IMR-90 (cell line): ENCODE results near the gene KIAA1614. TPM values are rescaled to one million over a fixed set of nuclear protein-coding genes. Genes with fewer than 3 reads are reported as not detected.

Source experiments
- ATAC-seq: fragments of 200-7000 bp; cut with Tn5 transposase; 2 replicates; pipeline ENCODE4 v1.9.1; 2020; ENCODE audit warnings: low read depth, mild to moderate bottlenecking, moderate library complexity
- BruUV-seq: library from RNA; stranded (reverse); fragments of 400-500 nt; replicated peaks from 2 replicates; lab custom pipeline; 2021; lab: Mats Ljungman, UMichigan
- CTCF ChIA-PET: fragments of 300-600 bp; formaldehyde crosslinking; extraction: SDS; loops from one replicate; lab custom pipeline; 2021; ENCODE audit warnings: antibody characterized with exemption; lab: Yijun Ruan, JAX
- POLR2A ChIA-PET: fragments of 300-600 bp; sonication (Branson Sonifier 250); formaldehyde crosslinking; loops from one replicate; lab custom pipeline; 2022; ENCODE audit warnings: antibody characterized with exemption; ENCODE audit not compliant: unreplicated experiment; lab: Charles Lee
- DNase-seq: peaks from one replicate; pipeline ENCODE4 v3.0.0; 2013
- H2AFZ ChIP-seq: replicated peaks from 2 replicates; pipeline ENCODE3; 2013; ENCODE audit warnings: low read length, mild to moderate bottlenecking; ENCODE audit not compliant: poor library complexity
- H2AK5ac ChIP-seq: 2 replicates; pipeline ENCODE4 v1.6.1; 2013; ENCODE audit warnings: low read depth, low read length, inconsistent platforms
- H2AK9ac ChIP-seq: replicated peaks from 2 replicates; pipeline ENCODE3; 2013; ENCODE audit warnings: mild to moderate bottlenecking, low read depth, low read length, moderate library complexity; ENCODE audit not compliant: poor library complexity
- H2BK120ac ChIP-seq: 2 replicates; pipeline ENCODE4 v1.6.1; 2013; ENCODE audit warnings: low read depth, low read length, inconsistent platforms
- H2BK15ac ChIP-seq: 3 replicates; pipeline ENCODE4 v1.6.1; 2013; ENCODE audit warnings: low read depth, low read length, inconsistent platforms
- H2BK20ac ChIP-seq: 2 replicates; pipeline ENCODE4 v1.6.1; 2013; ENCODE audit warnings: low read depth, mild to moderate bottlenecking, inconsistent platforms, low read length, moderate library complexity
- H2BK5ac ChIP-seq: 2 replicates; pipeline ENCODE4 v1.6.1; 2013; ENCODE audit warnings: mild to moderate bottlenecking, low read depth, low read length, inconsistent platforms; ENCODE audit not compliant: poor library complexity, severe bottlenecking
- H3K14ac ChIP-seq: replicated peaks from 2 replicates; pipeline ENCODE4 v1.6.1; 2013; ENCODE audit warnings: low read depth, low read length, inconsistent platforms
- H3K18ac ChIP-seq: 2 replicates; pipeline ENCODE4 v1.6.1; 2013; ENCODE audit warnings: low read depth, low read length, control low read depth
- H3K23ac ChIP-seq: 2 replicates; pipeline ENCODE4 v1.6.1; 2013; ENCODE audit warnings: low read depth, low read length, inconsistent platforms
- H3K27ac ChIP-seq: 2 replicates; pipeline ENCODE4 v1.5.1; 2013; ENCODE audit warnings: mild to moderate bottlenecking, control low read depth, low read length; ENCODE audit not compliant: insufficient read depth
- H3K27me3 ChIP-seq: 2 replicates; pipeline ENCODE4 v1.6.1; 2013; ENCODE audit warnings: low read length; ENCODE audit not compliant: control insufficient read depth, insufficient read depth
- H3K36me3 ChIP-seq: 2 replicates; pipeline ENCODE4 v1.6.1; 2013; ENCODE audit warnings: low read length, mixed read lengths; ENCODE audit not compliant: control insufficient read depth, insufficient read depth
- H3K4ac ChIP-seq: 2 replicates; pipeline ENCODE4 v1.6.1; 2013; ENCODE audit warnings: low read depth, low read length, inconsistent platforms
- H3K4me1 ChIP-seq: 2 replicates; pipeline ENCODE4 v1.6.1; 2013; ENCODE audit warnings: low read length, mixed read lengths; ENCODE audit not compliant: control insufficient read depth, insufficient read depth
- H3K4me2 ChIP-seq: 2 replicates; pipeline ENCODE4 v1.6.1; 2013; ENCODE audit warnings: low read depth, mild to moderate bottlenecking, control low read depth, low read length, moderate library complexity
- H3K4me3 ChIP-seq: 2 replicates; pipeline ENCODE4 v1.5.1; 2013; ENCODE audit warnings: low read depth, mild to moderate bottlenecking, control low read depth, low read length, moderate library complexity; ENCODE audit not compliant: insufficient read depth
- H3K56ac ChIP-seq: 2 replicates; pipeline ENCODE4 v1.6.1; 2013; ENCODE audit warnings: low read length, inconsistent platforms; ENCODE audit not compliant: insufficient read depth; ENCODE audit errors: extremely low read depth
- H3K79me1 ChIP-seq, 2 experiments: 2 replicates each; pipeline ENCODE4 v1.6.1; 2013; ENCODE audit warnings: low read length in 2 of 2, inconsistent platforms in 1 of 2, low read depth in 1 of 2
- H3K9ac ChIP-seq: 2 replicates; pipeline ENCODE4 v1.6.1; 2013; ENCODE audit warnings: low read depth, low read length, control low read depth
- H3K9me1 ChIP-seq: 2 replicates; pipeline ENCODE4 v1.6.1; 2013; ENCODE audit warnings: low read length, inconsistent platforms; ENCODE audit not compliant: insufficient read depth
- H3K9me3 ChIP-seq: 2 replicates; pipeline ENCODE4 v1.6.1; 2013; ENCODE audit warnings: low read length; ENCODE audit not compliant: control insufficient read depth, insufficient read depth
- H4K20me1 ChIP-seq: 2 replicates; pipeline ENCODE4 v1.6.1; 2013; ENCODE audit warnings: low read length, inconsistent platforms; ENCODE audit not compliant: insufficient read depth
- H4K5ac ChIP-seq: 2 replicates; pipeline ENCODE4 v1.6.1; 2013; ENCODE audit warnings: mild to moderate bottlenecking, low read depth, low read length, control low read depth
- H4K8ac ChIP-seq, 2 experiments: 2 replicates each; pipeline ENCODE4 v1.6.1; 2013; ENCODE audit warnings: low read depth in 2 of 2, low read length in 2 of 2, control low read depth in 1 of 2, inconsistent platforms in 1 of 2
- H4K91ac ChIP-seq: 2 replicates; pipeline ENCODE4 v1.6.1; 2013; ENCODE audit warnings: low read depth, low read length, inconsistent platforms; ENCODE audit not compliant: insufficient read depth
- BHLHE40 ChIP-seq: fragments of 150-350 bp; IDR thresholded peaks from 2 replicates; pipeline ENCODE4 v1.6.1; 2016; ENCODE audit warnings: mild to moderate bottlenecking, low read depth, low read length
- CEBPB ChIP-seq: IDR thresholded peaks from 2 replicates; pipeline ENCODE4 v1.6.1; 2012; ENCODE audit warnings: low read depth, low read length, improper control_type of control experiment
- MXI1 ChIP-seq: IDR thresholded peaks from 2 replicates; pipeline ENCODE4 v1.6.1; 2012; ENCODE audit warnings: low read depth, mild to moderate bottlenecking, low read length, moderate library complexity, borderline replicate concordance
- NFE2L2 ChIP-seq: fragments of 150-350 bp; IDR thresholded peaks from 2 replicates; pipeline ENCODE4 v1.6.1; 2016; ENCODE audit warnings: low read depth, mild to moderate bottlenecking, low read length
- WGBS, 2 experiments: methylation state at CpG; one replicate each; pipeline versions ENCODE4 v1.1.5 to v1.1.7; 2013; ENCODE audit warnings: missing lambda C conversion rate in 2 of 2; ENCODE audit not compliant: insufficient read length in 1 of 2; ENCODE audit errors: extremely low coverage in 2 of 2; 5-methylcytosine and 5-hydroxymethylcytosine counted together
- dilution Hi-C: fragments of 300-500 bp; cut with HindIII; formaldehyde crosslinking; loops from one replicate; pipeline ENCODE4 v1.14.3; 2018; ENCODE audit warnings: low sequenced_read_pairs; ENCODE audit not compliant: unreplicated experiment
- in situ Hi-C: fragments of 300-500 bp; cut with MboI; formaldehyde crosslinking; loops from 3 replicates; pipeline ENCODE4 v1.14.3; 2019; ENCODE audit warnings: low sequenced_read_pairs, inconsistent platforms, mixed read lengths
- intact Hi-C: fragments of 100-400 bp; cut with micrococcal nuclease; formaldehyde crosslinking; loops from 2 replicates; pipeline ENCODE4 v1.10.0; 2022
- polyA plus RNA-seq, 3 experiments: library from polyadenylated mRNA; depleted of rRNA; stranded (reverse); fragments of >200 nt; gene quantifications; 2 replicates each; pipeline ENCODE4 v1.2.3, GENCODE V29; 2012; ENCODE audit warnings: low replicate concordance in 1 of 3
- total RNA-seq: library from RNA; depleted of rRNA; stranded (reverse); fragments of >200 nt; gene quantifications from 2 replicates; pipeline ENCODE4 v1.2.3, GENCODE V29; 2012

KIAA1614 gene
- total and polyA plus RNA-seq, 2 of the 4 experiments (the other 2 are of a cell fraction), result 1.8 to 3.5 TPM

- TF ChIP-seq NFE2L2 (no peak), BHLHE40 (no peak)
Measured at GRCh38 chr1:180953291-180954004, 40.8 kb downstream of the KIAA1614 start (continued).

DNA sequence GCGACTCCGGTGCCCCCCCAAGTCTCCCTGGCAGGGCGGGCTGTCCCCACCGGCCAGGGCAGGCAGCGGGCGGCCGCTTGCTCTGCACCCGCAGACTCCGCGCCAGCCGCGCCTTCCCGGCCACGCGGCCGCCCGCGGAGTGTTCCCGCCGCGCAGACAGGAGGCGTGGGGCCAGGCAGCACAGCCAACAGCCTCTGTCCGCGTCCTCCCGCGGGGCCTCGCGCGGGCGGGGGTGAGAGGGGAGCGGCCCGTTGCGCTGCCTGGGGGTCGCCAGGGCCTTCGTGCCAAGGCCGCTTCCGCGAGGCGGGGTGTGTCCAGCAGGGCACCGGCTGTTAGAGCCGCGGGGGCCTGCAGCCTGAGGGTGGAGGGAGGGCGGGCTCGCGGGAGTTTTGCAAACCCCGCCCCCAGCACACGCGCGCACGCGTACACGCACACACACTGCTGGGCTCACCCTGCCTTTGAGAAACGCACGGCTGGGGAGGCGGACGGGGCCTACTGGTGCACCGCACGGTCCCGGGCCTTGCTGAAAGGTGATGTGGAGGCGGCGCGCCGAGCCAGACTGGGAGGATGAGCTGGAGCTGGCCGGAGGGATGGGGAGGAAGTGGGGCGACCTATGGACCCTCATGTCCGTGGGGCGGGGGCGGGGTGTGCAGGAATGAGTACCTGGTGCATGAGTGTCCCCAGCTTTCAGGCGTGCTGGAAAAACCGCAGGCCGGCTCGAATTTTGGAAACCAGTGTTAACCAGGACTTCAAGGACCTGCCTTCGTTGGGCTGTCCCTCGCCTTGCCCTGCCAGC, 41.5 kb downstream of the KIAA1614 start:
- H2AFZ ChIP-seq, result peak overlapping the region; percentile 89
- no peak overlapping the region for H2BK20ac ChIP-seq
- no peak overlapping the region for H2BK15ac ChIP-seq
- peaks cover 10 to 26% of the 10 kb centered on the region in 2 experiments for H3K79me1 ChIP-seq
- ChIA-PET POLR2A (no interaction called here), CTCF (interaction anchor here (1.3 kb wide), 1 partner anchor 8 kb away, joined by 3 read pairs; no protein-coding TSS in a partner anchor)
- no peak overlapping the region; the same call in 1 of the 2 replicates for H3K18ac ChIP-seq
- H3K14ac ChIP-seq, result no peak overlapping the region
- intact Hi-C loops (loop anchor here (2.0 kb wide), 1 partner anchor 189 kb away; no protein-coding TSS in a partner anchor), dilution Hi-C loops (no loop called here), in situ Hi-C loops (no loop called here)
- H2AK9ac ChIP-seq, result peak overlapping the region; percentile 79
- peak; percentile 75 for ATAC-seq
- no peak overlapping the region for H2BK5ac ChIP-seq
- H3K27ac ChIP-seq, result no peak overlapping the region; the same call in 1 of the 2 replicates
- peak overlapping the region in 1 of 2 experiments; percentile 89; a peak in 3 of 4 replicates for H4K8ac ChIP-seq
- H2AK5ac ChIP-seq, result 0 out of 2 replicates have a peak overlapping the region, but pooled peaks have one; percentile 9
- no peak overlapping the region; the same call in none of the 2 replicates for H3K23ac ChIP-seq
- no peaks in the 10 kb centered on the region for H3K9me3 ChIP-seq
- H3K4me3 ChIP-seq, result peak overlapping the region; percentile 39
- H3K56ac ChIP-seq, result no peak overlapping the region; the same call in 1 of the 2 replicates
- 42% methylated on average over 39 of the region's 74 CpGs; no CpG with 5 or more reads in 1 of the 2 experiments for WGBS, 2 experiments
- H2BK120ac ChIP-seq, result no peak overlapping the region
- H4K5ac ChIP-seq, result peak overlapping the region; percentile 60; the same call in 1 of the 2 replicates
- DNase-seq, result peak; percentile 12
- H4K91ac ChIP-seq, result no peak overlapping the region; the same call in 1 of the 2 replicates
- H3K4me1 ChIP-seq, result peaks cover 4% of the 10 kb centered on the region
- no peaks in the 10 kb centered on the region for H3K27me3 ChIP-seq
- H3K4ac ChIP-seq, result peak overlapping the region; percentile 57
- H3K4me2 ChIP-seq, result peak overlapping the region; percentile 71; the same call in 1 of the 2 replicates
- peaks cover 12% of the 10 kb centered on the region for H3K36me3 ChIP-seq
- TF ChIP-seq MXI1, result peak; percentile 73; the same call in 1 of the 2 replicates
- TF ChIP-seq CEBPB, result no peak
- H4K20me1 ChIP-seq, result no peaks in the 10 kb centered on the region
- peaks cover 15% of the 10 kb centered on the region; the same call in 1 of the 2 replicates for H3K9me1 ChIP-seq
- H3K9ac ChIP-seq, result no peak overlapping the region
- BruUV-seq, result no TSS peak
